HG03064 (cell line): ENCODE data around the gene CKMT2.

Experiments used
- ATAC-seq: cut with Tn5 transposase; IDR thresholded peaks from one replicate; pipeline ENCODE4 v1.9.1; 2021; ENCODE audit warnings: low read depth; ENCODE audit not compliant: unreplicated experiment

The CKMT2 gene

DNA sequence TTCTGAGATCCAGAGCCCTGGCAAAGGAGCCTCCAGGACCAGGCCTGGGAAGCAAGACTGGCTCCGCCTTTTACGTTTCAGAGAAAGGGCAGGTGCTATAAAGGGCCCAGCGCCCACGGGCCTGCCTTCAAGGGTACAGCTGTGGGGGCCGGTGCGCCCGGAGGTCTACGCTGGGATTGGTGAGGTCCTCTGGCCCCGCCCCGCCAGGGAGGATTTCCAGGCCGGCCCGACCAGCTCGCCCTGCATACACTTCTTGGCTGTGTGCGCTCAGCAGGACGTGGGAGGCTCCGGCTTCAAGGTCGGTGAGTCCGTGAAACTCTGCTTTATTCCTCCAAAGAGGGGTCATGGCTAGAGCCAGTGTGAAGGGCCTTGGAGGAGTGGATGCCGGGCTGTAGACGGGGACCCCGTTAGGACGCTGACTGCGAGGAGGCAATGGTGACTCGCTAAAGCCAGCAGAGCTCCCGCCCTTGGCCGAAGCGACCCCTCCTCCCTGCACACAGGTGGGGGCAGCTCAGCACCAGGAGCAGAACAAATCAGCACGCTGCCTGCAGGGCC, at the start of gene CKMT2:
Gene CKMT2, plus strand, starts transcription at position 243 of the 555 bp plus-strand sequence. CDS start 17,811 bp downstream, outside the sequence.
- ATAC-seq, result no peak

DNA sequence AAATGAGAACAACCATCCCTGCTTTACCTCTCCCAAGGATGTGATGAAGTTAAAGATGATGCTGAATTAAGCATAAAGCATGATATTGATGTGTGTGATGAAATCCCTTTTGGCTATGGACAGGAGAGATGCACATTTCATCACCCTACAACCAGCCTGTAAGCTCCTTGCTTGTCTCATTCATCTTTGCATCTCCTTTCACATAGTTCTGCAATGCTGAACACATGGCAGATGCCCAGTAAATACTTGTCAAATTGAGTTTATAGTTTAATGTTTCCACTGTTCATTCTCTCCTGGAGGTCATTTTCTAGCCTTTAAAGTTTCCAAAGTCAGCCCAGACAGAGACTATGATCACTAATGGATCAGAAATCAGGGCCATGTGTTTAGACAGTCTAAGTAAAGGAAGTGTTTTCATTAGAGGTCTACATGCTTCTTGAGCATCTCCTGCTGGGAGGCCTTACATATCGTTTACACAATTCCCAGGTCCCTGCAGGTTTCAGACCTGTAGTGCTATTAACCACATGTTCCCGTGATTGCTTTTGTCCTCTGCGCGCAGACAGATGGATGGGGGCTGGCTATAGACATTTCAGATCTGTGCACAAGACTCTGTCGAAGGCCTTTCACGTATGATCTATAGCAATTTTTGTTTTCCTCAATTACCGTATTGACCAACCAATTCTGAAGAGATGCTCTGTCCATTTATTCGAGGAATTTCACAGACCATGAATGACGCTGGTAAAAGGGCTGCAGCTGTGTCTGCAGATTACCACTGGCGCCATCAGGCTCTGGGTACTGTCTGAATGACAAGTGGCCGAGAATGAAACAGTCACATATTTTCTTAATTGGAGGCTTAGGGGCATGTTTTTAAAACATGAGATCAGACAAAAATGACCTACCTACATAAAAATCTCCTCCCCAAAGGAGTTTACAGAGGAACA, 49.0 kb upstream of the CKMT2 start:
- ATAC-seq, result no peak

DNA sequence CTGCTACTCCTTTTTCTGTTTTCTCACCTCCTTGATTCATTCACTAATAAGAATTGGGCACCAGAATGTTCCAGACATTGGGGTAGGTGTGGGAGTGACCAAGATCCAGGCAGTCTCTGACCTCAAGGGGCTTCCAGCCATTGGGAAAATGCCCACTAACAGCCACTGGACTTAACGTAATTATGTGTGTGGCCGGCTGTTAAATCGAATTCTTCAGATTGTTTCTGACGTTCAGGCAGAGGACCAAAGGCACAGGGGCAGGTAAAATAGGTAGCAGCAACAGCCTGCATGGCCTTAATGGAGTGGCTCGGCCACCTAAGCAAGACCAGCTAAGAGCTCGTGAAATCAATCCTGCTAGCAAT, 48.4 kb upstream of the CKMT2 start:
- no peak for ATAC-seq

DNA sequence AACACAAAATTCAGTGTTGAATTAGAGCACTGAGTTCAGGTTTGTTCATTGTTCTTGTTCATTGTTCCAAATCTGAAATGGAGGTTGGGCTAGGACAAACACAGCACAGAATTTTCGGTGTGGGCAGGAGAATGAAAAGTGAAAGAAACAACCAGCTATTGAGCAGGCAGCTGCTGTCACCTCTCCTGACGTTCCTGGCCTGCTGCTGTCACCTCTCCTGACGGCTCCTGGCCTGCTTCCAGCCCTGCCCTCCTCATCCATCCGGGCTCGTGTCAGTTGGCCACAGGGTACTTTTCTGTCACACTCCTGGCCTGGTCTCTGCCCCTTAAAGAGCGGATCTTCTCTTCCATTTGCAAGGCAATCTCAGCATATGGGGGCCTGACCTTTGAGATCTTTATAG, 45.2 kb upstream of the CKMT2 start:
- ATAC-seq, result no peak

DNA sequence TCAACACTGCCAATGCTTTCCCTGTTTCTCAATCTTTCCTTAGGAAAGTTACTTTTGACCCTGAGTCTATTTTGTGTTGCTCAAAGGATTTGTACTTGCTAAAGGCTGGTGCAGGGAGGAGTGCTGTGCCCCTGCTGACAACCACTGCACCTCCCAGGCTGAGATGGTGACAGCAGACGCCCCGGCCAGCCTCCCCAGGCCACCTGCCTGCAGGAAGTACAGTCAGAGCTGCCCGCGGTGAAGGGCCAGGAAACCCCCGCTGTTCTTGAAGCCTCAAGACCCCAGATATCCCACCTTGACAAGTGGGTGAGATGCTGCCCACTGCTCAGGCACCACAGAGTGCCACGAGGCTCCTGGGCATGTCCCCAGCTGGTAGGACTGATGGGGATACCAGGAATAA, 44.2 kb upstream of the CKMT2 start:
- ATAC-seq, result no peak

DNA sequence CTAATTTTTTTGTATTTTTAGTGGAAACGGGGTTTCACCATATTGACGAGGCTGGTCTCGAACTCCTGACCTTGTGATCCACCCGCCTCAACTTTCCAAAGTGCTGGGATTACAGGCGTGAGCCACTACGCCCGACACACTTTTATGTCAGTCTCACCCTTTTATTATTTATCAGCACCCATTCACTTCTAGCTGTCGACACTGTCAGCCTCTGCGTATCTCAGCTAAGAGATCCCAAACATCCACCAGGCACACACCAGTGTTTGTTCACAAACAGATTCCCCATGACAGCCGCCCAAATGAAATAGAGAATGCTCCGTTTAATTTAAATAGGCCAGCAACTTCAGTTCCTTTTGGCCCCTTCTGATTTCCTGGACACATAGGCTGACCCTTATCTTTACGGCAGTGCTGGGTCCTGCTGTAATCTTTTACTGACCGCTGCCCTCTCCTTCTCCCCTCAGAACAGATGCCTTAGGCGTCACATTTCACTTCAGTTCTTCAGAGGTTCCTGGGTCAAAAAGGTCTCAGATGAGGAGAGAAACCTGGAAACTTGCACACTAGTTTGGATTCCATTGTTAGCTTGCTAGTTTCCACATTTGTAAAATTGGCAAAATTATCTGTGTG, 43.1 kb upstream of the CKMT2 start:
- ATAC-seq, result no peak

DNA sequence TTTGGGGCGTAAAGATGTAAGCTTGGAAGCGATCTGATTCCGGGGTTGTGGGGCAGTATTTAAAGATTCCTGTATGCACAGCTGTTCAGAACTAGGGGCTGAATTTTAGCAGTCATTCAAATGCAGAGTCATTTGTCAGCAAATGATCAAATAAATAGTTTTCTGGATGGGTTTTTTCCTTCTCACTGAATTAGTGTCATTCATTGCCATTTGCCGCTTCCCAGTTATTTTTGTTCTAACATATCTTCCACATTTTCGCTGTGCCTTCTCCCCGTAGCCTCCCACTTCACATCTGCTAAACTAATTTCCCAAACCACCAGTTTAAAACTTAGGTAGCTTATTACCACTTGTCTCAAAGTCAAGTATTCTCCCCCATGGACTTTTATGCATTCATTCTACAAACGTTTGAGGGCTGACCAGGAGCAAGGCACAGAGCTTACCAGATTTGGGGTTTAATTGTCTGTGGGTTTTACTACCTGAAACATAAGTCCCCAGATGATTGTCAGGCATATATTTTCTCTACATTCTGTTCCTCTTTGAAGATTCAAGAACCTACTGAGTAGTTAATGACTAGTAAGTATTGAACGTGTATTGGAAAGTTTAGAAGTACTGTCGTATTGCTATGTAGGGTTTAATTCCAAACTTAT, 41.3 kb upstream of the CKMT2 start:
- no peak for ATAC-seq

DNA sequence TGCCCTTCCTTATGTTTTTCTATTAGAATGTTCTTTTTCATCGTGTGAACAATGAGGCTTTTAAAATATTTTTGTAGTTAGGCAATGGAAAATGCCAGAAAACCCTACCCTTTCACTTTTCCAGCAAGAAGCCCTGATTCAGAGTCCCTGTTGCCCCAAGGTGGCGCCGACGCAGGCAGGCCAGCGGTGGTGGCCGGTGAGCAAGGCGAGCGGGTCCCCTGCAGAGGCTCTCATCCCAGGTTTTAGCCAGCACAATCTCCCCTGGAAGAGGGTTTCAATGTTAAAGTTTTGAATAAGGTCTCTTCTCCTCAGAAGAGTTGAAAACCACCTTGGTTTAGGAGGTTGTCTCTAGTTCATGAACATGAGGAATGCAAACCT, 40.8 kb upstream of the CKMT2 start:
- no peak for ATAC-seq

DNA sequence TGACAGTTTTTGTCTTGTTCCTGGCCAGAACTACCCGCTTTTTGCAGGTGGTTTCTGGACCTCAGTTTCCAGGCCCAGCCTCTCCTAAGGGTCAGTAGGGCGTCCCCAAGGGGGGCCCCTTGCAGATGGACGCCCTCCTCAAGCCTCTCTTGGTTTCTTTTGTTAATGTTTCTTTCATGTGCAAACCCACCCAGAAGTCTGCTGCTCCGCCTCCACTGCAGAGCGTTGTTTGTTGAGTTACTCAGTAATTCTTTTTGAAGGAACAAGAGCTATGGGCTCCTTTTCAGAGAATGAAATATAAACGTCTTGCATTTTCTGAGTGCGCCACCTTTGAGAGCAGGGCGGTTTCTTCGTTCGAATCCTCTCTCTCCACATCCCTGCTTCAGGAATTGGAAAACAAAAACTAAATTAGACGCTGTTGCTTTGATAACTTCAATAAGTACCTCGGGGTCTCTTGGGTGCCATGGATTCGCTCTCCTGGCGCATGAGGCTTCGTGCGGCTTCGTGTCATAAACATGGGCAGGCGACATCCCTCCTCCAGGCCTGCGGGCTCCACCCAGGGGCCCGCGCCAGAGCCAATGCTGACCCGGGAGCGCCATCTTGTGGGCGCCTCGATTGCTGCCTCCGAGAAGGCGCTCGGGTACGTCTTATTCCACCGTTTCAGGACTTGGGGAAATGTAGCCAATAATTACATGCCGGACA, 38.3 kb upstream of the CKMT2 start:
- ATAC-seq, result peak; percentile 95

DNA sequence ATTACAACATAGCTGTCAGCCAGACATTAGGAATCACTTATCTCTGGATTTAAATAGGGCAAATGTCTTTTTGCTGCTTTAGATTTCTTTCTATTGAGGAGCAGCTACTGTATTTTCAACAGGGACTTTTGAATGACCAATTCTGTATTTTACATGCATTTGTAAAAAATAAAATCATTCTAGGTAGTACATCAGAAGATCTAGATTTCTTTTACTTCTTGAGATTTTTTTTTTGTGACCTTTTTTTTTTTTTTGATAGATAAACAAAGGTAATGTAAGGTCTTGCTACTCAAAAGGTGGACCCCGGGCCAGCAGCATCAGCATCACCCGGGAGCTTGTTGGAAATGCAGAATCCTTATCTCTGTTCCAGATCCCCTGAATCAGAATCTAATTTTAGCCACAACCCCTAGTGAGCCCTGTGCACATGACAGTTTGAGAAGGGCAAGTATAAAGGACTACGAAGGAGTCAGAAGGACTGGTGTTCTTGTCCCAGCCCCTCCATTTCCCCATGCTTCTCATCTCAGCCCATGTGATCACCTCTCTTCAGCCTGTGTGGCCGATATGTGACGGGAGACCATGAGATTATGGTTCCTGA, 37.7 kb upstream of the CKMT2 start:
- no peak for ATAC-seq

DNA sequence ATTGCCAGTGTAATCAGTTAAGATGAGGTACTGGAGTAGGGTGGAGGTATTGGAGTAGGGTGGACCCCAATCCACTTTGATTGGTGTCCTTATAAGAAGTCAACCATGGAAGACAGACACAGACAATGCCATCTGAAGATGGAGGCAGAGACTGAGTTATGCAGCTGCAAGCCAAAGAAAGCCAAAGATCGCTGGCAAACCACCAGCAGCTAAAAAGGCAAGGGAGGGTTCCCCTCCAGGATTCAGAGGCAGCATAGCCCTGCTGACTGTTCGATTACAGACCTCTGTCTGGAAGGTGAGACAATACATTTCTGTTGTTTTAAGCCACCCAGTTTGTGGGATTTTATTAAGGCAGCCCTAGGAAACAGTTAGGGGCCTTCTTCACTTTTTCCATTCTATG, 30.5 kb upstream of the CKMT2 start:
- no peak for ATAC-seq

DNA sequence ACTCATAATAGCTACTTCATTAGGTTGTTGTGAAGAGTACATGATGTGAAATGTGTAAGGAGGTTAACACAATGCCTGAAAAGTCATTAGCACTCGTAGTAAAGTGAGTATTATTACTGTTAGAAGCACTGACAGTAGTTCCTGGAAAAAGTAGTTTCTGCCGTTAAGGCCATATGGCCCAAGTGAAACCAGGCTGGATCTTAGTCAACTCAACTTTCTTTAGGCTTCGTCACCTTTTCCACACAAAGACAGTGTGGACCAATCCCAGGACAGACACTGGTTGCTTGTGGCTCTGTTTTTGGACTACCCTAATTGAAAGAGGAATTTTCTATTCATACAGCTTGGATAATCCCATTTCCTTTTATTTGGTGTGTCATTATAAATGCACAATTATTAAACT, 29.4 kb upstream of the CKMT2 start:
- ATAC-seq, result no peak

DNA sequence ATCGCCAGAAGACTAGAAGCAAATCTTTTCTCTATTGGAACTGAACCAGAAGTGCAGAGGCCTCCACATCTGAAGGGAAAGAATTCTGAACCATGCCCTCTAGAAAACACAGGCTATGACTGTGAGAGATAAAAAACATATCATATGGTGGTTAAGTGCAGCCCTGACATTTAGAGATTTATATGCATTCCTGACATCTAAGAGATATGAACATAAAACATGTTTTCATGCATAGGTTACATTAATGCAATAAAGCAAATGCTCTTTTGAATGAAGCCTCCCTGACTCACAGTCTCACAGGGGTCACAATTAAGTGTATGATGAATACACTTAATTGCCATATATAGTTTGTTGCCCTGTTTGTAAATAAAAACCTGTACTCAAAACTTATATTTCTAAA, 28.9 kb upstream of the CKMT2 start:
- ATAC-seq, result no peak

DNA sequence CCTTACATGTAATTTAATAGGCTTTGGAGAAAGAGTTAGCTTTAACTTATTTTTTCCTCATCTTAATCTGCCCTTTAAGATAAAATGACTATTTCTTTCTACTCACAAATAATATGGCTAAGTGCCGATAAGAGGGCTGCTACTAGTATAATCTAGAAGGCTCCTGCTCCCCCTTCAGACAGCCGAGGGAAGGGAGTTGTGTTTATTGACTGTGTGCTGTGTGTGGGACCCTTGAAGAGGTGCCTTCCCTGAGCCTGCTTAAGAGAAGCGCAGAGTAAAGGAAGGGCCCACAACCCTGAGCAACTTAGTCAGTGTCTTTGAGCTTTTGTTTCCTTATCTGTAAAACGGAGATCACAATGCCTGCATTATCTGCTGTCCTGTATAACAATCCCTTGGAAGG, 28.1 kb upstream of the CKMT2 start:
- no peak for ATAC-seq

DNA sequence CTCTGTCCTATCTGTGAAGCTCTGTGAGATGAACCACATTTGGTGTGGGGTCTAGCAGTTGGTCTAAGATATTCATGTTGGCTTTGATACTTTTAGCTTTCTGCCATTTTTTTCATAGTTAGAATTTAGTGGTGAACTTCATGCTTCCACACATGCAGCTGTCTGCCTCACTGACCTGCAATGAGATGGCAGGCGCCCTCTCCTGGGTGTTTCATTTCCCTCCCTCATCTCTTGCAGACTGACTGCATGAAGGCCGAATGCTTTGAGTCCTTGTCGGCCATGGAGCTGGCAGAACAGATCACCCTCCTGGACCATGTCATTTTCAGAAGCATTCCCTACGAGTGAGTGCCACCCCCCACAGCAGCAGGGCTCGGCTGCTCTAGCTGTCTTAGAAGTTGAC, 26.1 kb upstream of the CKMT2 start:
- ATAC-seq, result no peak

DNA sequence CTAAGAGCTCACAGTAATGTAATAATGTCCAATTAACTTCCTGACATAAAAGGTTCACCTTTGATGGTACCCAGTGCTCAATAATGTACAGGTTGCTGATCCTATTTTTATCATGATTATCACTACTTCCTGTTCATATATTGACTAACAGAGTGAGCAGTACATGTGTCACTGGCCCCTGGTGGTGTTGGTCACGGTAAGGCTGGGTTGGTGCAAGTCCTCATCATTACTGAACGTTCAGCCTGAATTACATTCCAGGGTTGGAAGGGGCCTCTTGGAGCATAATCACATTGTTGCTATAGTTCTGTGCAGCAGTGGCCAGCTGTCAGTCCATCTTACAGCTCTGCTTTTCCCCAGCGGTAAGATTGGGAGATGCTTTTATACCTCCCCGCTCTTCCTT, 24.2 kb upstream of the CKMT2 start:
- no peak for ATAC-seq

DNA sequence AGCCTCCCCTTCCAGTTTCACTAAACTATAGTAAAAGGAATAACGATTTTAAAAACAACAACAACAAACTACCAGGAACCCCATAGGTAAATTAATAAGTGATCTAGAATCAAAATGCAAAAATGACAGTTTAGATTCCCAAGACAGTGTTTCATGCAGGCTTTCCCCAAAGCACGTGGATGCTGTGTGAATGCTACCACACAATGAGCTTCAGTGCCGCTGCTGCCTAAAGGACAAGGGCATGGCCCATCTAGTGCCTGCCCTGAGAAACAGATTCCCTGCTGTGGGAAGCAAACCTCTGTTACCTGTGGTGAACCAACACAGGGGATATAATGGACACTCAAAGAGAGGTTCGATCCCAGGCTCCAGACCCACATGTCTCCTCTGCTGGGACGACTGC, 23.7 kb upstream of the CKMT2 start:
- ATAC-seq, result no peak

DNA sequence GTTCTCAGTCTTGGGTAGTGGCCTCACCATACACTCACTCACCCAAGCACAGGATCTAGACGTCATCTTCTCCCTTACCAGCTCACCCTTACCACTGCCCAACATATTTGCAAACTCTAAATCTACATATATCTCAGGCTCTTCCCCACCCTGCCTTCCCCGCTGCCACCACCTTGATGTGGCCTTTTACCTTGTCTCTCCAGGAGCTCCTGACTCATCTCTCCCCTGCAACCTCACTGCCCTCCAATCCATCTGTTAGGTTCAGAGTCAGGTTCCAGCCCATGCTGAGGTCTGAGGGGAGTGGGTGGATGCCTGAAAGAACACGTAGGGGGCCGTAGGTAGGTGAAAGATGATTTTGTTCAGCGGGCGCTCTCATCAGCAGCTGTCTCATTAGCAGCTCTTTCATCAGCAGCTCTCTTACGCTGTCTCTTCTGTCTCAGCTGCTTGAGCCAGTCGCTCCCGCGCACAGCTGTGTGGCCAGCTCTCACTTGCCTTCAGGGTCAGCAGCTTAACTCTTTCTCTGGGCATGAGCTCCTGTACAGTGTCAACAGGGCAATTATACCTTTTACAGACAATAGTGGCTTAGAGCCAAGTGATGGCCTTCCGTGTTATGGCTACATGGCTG, 23.1 kb upstream of the CKMT2 start:
- no peak for ATAC-seq

DNA sequence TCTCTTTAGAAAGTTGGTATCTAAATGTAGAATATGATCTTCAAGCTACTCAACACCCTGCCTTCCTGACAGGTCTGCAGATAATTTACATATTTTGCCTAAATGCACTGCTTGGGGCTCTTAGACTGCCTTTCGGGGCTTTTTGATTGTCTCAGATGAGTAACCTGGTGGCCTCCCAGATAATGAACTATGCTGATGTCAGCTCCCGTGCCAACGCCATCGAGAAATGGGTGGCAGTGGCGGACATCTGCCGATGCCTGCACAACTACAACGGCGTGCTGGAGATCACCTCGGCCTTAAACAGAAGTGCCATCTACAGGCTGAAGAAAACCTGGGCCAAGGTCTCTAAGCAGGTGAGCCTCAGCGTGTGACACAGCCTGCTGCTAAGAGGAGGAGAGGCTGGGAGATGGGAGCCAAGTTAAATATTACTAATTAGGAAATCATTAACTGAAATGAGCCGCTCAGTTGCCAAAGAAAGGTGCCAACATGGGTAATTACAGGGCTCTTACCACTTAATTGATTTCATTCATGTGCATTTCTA, 20.8 kb upstream of the CKMT2 start:
- ATAC-seq, result no peak

DNA sequence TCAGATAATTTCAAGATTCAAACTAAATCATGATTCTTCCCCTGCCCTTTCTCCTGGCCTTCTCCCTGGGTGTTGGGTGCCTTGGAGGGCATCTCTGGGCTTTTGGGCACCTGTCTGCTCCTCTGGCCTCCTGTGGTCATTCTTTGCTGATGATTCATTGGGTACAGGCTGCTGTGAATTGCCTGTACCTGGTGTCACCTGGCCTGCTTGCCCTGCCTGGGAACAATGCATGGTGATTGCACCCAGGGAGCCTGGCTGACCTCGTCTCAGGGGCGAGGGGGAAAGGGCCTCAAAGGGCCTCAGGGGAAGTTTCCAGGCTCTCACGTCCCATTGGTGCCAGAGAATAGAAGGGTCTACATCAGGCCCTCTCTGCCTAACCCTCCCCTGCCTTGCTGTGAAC, 20.1 kb upstream of the CKMT2 start:
- no peak for ATAC-seq
